MM.1S (cell line): ENCODE results near the gene NUTM2B.
"Not testable (repeated sequence)": the region's sequence is repeated elsewhere in the genome, so short reads cannot be mapped to it uniquely, and the experiment has no call there.

Experiments
- DNase-seq: peaks from one replicate; pipeline ENCODE4 v3.0.0-alpha.2; 2015
- H2AFZ ChIP-seq: fragments of 300-600 bp; sonication (generic); 2 replicates; pipeline ENCODE4 v1.6.0; 2016; ENCODE audit warnings: antibody characterized with exemption, low read length
- H3F3A ChIP-seq: fragments of 300-600 bp; sonication (generic); 2 replicates; pipeline ENCODE4 v1.6.1; 2016; ENCODE audit warnings: mild to moderate bottlenecking, antibody characterized with exemption, low read length, moderate library complexity, mixed read lengths; ENCODE audit not compliant: insufficient read depth
- H3K27ac ChIP-seq: fragments of 300-600 bp; sonication (generic); 2 replicates; pipeline ENCODE4 v1.5.1; 2016; ENCODE audit warnings: mild to moderate bottlenecking, low read length
- H3K27me3 ChIP-seq: fragments of 300-600 bp; sonication (generic); replicated peaks from 2 replicates; pipeline ENCODE4 v1.6.0; 2016; ENCODE audit warnings: low read length; ENCODE audit not compliant: insufficient read depth
- H3K36me3 ChIP-seq: fragments of 300-600 bp; sonication (generic); replicated peaks from 2 replicates; pipeline ENCODE4 v1.6.1; 2016; ENCODE audit warnings: mild to moderate bottlenecking, low read length, mixed read lengths; ENCODE audit not compliant: insufficient read depth
- H3K4me1 ChIP-seq: fragments of 300-600 bp; sonication (generic); 2 replicates; pipeline ENCODE4 v1.6.1; 2016; ENCODE audit warnings: low read length, mixed read lengths
- H3K4me2 ChIP-seq: fragments of 300-600 bp; sonication (generic); 2 replicates; pipeline ENCODE4 v1.6.0; 2016; ENCODE audit warnings: low read depth, low read length
- H3K4me3 ChIP-seq: fragments of 300-600 bp; sonication (generic); 2 replicates; pipeline ENCODE4 v1.5.1; 2016; ENCODE audit warnings: low read length, mixed read lengths
- H3K79me2 ChIP-seq: fragments of 300-600 bp; sonication (generic); 2 replicates; pipeline ENCODE4 v1.6.1; 2016; ENCODE audit warnings: mixed run types, low read length, mixed read lengths
- H3K9ac ChIP-seq: fragments of 300-600 bp; sonication (generic); 2 replicates; pipeline ENCODE4 v1.6.1; 2016; ENCODE audit warnings: low read length, mixed read lengths
- H3K9me2 ChIP-seq: fragments of 300-600 bp; sonication (generic); replicated peaks from 2 replicates; pipeline ENCODE4 v1.6.1; 2016; ENCODE audit warnings: mild to moderate bottlenecking, low read length, mixed read lengths; ENCODE audit not compliant: insufficient read depth
- H3K9me3 ChIP-seq: fragments of 300-600 bp; sonication (generic); replicated peaks from 2 replicates; pipeline ENCODE4 v1.6.1; 2016; ENCODE audit warnings: mild to moderate bottlenecking, low read length, mixed read lengths; ENCODE audit not compliant: insufficient read depth
- H4K20me1 ChIP-seq: fragments of 300-600 bp; sonication (generic); 2 replicates; pipeline ENCODE4 v1.6.1; 2016; ENCODE audit warnings: mild to moderate bottlenecking, low read length, moderate library complexity, mixed read lengths; ENCODE audit not compliant: insufficient read depth

NUTM2B gene

DNA sequence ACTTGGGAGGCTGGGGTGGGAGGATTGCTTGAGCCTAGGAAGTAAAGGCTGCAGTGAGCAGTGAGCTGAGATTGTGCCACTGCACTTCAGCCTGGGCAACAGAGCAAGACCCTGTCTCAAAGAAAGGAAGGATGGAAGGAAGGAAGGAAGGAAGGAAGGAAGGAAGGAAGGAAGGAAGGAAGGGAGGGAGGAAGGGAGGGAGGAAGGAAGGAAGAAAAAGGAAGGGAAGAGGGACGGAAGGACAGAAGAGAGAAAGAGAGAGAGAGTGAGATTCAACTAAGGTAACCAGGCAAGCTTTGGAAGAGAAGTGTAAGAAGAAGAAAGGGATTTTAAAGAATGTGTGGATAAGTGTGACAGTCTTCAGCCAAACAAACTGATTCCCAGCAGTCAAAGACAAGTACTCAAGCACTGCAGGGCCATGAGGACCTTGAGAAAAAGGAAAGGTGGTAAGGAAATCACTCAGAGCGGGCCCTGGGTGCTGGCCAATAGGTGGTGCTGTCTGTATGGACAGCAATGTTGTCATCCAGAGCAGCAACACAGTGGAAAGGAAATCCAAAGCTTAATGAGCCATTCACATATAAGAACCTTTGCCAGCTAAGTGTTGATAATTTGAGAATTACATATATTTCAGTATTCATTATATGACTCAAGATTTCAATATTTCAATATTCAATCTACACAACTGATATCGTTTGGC lies 55.4 kb downstream of the NUTM2B start:
- H3K4me3 ChIP-seq, H3K4me1 ChIP-seq, H4K20me1 ChIP-seq, H2AFZ ChIP-seq, H3K79me2 ChIP-seq, H3K9me3 ChIP-seq, H3K36me3 ChIP-seq, H3K9me2 ChIP-seq, H3F3A ChIP-seq, DNase-seq, H3K27ac ChIP-seq, H3K27me3 ChIP-seq, H3K9ac ChIP-seq, H3K4me2 ChIP-seq: not testable (repeated sequence)
